CD4-positive, alpha-beta T cell treated with Interleukin-15 for 4 hours (primary cell): ENCODE data around the gene SVOPL.
"Not testable (repeated sequence)": the region's sequence is repeated elsewhere in the genome, so short reads cannot be mapped to it uniquely, and the experiment has no call there.

Source experiments
- DNase-seq: peaks from one replicate; pipeline ENCODE4 v3.0.0-alpha.2; 2020; ENCODE audit warnings: low spot score

SVOPL gene

GRCh38 chr7:138701537-138701923, 368 bp upstream of the SVOPL start:
- DNase-seq = no peak

DNA sequence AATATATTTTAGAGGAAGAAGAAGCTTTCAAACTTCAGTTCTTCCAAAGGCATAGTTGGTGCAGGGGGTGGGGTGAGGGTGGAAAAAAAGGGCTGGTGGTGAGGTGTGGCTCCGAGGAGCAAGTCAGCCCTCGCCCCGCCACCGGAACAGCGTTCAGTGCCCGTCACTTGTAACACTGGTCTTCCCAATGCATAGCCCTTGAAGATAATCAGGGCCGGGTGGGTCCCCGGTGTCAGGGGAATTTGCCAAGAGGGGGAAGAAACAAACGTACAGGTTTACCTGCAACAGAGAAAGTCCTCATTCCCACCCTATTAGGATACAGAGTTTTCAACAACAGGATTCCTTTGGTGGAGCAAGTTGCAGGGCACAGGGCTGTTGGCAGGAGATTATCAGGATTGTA, 1.5 kb downstream of the SVOPL start:
- no peak for DNase-seq

DNA sequence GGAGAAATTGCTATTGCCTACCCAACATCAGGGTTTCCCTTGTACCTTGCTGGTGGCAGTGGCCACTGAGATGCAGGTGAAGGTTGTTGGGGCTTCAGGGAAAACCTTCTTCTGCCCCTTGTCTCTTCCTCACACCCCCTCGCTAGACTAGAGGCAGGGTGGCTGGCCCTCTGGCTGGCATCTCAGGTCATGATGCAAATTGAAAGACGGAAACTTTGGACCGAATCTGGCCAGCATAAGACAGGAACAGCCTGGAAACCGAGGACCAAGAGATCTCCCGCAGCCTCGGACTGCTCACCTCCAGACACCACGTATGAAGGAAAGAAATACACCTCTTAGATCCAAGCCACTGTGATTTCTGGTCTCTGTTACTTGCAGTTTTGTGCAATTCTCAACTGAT, 2.9 kb downstream of the SVOPL start:
- DNase-seq = no peak

DNA sequence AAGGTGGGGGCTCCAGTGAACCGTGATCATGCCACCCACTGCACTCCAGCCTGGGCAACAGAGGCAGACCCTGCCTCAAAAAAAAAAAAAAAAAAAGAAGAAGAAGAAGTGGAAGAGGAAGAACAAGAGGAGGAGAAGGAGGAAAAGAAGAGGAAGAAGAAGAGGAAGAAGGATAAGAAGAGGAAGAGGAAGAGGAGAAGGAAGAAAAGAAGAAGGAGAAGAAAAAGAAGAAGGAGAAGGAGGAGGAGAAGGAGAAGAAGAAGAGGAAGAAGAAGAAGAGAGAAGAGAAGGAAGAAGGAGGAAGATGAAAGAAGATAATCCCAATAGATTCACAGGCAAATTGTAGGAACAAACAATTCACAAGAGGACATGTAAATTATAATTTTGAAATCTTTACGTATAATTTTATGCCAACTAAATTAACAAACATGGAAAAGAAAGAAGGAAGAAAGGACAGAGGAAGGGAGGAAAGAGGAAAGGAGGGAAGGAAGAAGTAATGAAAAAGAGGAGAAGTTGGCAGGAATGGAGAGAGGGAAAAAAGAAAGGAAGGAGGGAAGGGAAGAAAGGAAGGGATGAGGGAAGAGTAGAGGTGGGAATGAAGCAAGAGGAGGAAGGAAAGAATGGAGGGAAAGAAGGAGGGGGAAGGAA, 3.5 kb downstream of the SVOPL start:
- DNase-seq = no peak

DNA sequence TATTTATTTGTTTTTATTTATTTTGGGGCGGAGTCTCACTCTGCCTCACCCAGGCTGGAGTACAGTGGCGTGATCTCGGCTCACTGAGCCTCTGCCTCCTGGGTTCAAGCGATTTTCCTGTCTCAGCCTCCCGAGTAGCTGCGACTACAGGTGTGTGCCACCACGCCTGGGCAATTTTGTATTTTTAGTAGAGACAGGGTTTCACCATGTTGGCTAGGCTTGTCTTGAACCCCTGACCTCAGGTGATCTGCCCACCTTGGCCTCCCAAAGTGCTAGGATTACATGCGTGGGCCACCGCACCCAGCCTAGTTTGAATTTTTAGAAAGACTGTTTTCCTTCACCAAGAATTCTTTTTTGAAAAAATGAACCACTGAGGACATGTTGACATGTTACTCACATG, 5.4 kb downstream of the SVOPL start:
- DNase-seq = not testable (repeated sequence)

DNA sequence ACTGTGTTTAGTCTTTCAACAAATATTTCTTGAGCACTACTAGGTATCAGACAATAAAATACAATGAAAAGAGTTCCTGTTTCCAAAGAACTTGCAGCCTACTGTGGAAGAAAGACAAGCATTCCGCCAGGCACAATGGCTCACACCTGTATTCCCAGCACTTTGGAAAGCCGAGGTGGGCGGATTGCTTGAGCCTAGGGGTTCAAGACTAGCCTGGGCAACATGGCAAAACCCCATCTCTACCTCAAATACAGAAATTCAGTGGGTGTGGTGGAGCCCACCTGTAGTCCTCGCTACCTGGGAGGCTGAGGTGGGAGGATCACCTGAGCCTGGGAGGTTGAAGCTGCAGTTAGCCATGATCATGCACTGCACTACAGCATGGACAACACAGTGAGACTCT, 6.1 kb downstream of the SVOPL start:
- DNase-seq = no peak

GRCh38 chr7:138691178-138691577, 10.0 kb downstream of the SVOPL start:
- no peak for DNase-seq

GRCh38 chr7:138690495-138690894, 10.7 kb downstream of the SVOPL start:
- no peak for DNase-seq

DNA sequence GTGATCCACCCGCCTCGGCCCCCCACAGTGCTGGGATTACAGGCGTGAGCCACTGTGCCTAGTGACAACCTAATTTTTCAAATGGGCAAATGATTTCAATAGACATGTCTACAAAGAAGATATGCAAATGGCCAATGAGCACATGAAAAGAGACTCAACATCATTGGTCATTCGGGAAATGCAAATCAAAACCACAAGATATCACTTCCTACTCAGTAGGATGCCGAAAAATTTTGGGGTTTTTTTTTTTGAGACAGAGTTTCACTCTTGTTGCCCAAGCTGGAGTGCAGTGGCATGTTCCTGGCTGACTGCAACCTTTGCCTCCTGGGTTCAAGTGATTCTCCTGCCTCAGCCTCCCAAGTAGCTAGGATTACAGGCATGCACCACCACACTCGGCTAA, 13.1 kb downstream of the SVOPL start:
- not testable (repeated sequence) for DNase-seq

DNA sequence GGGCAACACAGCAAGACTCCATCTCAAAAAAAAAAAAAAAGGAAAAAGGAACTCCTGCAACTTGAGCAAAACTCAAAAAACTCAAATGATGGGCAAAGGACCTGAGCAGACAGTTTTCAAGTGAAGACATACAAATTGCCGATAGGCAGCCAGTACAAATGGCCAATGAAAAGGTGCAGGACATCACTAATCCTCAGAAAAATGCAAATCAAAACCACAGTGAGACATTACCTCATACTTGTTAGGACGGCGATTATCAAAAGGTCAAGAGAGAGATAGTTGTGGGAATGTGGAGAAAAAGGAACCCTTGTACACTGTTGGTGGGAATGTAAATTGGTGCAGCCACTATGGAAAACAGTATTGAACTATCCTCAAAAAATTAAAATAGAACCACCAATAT, 16.8 kb downstream of the SVOPL start:
- DNase-seq = no peak

DNA sequence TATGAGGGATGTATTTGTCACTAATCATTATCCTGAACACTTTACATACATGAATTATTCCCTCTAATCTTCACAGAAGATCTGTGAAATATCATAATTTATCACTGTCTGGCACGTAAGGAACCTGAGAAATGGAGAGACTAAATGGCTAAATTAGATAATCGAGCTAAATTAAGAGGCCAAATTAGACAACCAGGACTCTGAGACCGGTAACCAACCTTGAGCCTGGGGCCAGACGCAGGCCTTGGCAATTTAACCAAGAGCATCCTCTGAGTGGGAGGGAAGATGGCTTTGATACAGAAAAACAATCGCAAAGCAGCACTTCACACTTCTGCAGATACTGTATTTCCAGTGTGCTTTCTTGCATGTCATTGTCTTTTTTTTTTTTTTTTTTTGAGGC, 21.4 kb downstream of the SVOPL start:
- DNase-seq = no peak

- no peak for DNase-seq
These were observed 30.6 kb downstream of the SVOPL start for GRCh38 chr7:138670594-138670993.

- no peak for DNase-seq
These were observed 31.8 kb downstream of the SVOPL start for GRCh38 chr7:138669364-138669763.

- no peak for DNase-seq
These were observed 32.2 kb downstream of the SVOPL start for GRCh38 chr7:138668946-138669345.

GRCh38 chr7:138668229-138668596, 32.9 kb downstream of the SVOPL start:
- DNase-seq = no peak

- DNase-seq = no peak
These were observed 33.5 kb downstream of the SVOPL start for GRCh38 chr7:138667535-138668228.

DNA sequence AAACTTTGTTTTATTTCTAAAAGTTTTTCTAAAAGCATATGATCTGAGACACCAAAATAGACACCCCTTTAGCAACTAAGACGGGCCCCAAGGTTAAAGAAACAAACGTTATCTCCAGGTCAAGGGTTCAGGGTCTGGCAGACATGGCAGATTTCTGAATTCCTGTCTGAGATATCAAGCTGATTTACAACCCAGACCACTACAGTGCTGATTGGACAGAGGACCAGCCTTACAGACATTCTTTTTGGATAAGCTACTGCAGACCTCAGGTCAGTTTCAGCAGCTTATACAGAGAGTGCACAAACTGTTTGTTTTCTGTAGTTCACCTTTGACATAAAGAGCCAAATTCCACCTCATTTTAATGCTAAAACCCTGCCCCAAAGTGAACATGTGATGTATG, 34.8 kb downstream of the SVOPL start:
- DNase-seq = no peak

DNA sequence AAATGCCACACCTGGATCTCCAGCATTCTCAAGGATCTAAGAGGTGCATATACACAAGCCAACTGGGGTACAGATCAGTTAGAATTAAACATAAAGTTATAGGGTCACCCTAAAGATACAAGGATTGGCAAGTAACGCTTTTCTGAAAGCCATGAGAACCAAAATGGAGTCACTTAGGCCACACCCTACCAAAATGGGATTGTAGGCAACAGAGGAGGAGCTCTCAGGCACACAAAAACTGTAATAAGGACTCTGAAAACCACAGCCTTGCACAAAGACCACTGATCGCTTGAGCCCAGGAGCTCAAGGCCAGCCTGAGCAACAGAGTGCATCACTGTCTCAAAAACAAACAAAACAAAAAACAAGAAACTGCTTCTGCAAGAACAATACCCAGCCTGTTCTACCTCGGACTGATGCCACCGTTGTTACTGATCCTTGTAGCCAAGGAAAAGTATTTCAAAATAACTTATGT, 35.5 kb downstream of the SVOPL start:
- no peak for DNase-seq

DNA sequence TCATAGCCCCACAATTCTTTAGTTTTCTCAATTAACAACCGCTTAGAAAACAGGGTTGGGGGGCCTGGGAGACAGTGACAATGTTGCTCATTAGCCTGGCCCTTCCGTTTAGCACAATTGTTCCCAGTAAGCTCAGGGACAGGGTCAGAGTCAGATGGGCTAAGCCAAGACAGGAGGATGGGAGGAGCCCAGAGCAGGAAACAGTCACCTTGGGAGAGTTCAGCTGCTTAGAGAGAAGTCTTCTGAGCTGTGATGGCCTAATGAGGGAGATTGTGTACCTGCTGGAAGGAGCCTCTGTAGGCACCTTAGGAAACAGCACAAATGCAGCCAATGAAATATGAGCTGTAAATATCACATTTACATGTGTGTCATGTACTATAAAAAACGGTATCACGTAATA, 35.9 kb downstream of the SVOPL start:
- no peak for DNase-seq

DNA sequence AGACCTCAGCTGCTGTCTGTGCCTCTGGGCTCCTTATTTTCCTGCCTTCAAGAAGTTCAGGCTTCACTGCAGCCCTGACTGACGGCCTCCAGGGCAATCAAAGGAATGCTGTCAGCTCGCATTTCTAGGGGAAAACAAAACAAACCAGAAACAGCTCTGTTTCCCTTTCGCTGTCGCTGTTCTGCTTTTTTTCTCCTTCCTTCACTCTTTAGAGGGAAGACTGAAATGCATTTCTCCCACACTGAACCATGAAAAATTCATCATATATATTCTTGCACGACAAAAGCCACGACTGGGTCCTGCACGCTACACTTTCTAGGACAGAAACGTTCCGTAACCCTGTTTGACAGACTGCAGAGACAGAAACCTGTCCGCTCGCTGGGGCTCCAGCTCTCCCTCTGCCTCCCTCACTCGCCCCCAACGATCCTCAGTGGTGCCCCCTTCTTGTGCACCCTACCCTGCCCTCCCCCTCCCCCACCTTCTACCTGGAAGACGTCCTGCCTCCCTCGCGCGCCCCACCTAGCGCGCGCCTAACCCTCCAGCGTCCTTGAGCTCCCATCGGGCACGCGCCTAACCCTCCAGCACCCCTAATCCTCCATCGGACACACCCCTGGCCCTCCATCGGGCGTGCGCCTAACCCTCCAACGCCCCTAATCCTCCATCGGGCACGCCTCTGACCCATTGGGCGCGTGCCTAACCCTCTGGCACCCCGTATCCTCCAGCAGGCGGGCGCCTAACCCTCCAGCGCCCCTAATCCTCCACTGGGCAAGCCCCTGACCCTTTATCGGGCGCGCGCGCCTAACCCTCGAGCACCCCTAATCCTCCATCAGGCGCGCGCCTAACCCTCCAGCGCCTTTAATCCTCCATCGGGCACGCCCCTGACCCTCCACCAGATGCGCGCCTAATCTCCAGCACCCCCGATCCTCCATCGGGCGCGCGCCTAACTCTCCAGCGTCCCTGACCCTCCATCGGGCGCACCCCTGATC, 37.1 kb downstream of the SVOPL start:
- no peak for DNase-seq

GRCh38 chr7:138662991-138663320, 38.2 kb downstream of the SVOPL start:
- DNase-seq = no peak

- no peak for DNase-seq
These were observed 38.8 kb downstream of the SVOPL start for GRCh38 chr7:138662076-138662990.
